Lung (tissue), 12 donors: ENCODE results near the gene FAM163B. TPM values are rescaled to one million over a fixed set of nuclear protein-coding genes. Genes with fewer than 3 reads are reported as not detected.

Source experiments
- ATAC-seq: fragments of 200-7000 bp; cut with Tn5 transposase; one replicate; pipeline ENCODE4 v1.9.1; 2020; ENCODE audit warnings: moderate number of reproducible peaks; ENCODE audit not compliant: insufficient read depth, low FRiP score
- DNase-seq, 3 donors: peaks; one replicate each; pipeline ENCODE4 v3.0.0-alpha.2; 2013 to 2017
- H3K27ac ChIP-seq, 2 donors: one replicate each; pipeline ENCODE4 v1.5.1; 2013; ENCODE audit warnings: mild to moderate bottlenecking in 2 of 2, moderate library complexity in 2 of 2, control low read depth in 1 of 2, inconsistent platforms in 1 of 2, low read depth in 1 of 2, low read length in 1 of 2
- H3K27me3 ChIP-seq, 3 donors: one replicate each; pipeline ENCODE4 v1.5.1; 2013; ENCODE audit warnings: low read length in 2 of 3; ENCODE audit not compliant: control insufficient read depth in 3 of 3, insufficient read depth in 3 of 3
- H3K36me3 ChIP-seq, 4 donors: one replicate each; pipeline ENCODE4 v1.5.1; 2013; ENCODE audit warnings: low read length in 4 of 4, mild to moderate bottlenecking in 1 of 4, moderate library complexity in 1 of 4; ENCODE audit not compliant: control insufficient read depth in 4 of 4, insufficient read depth in 4 of 4
- H3K4me1 ChIP-seq, 5 donors: one replicate each; pipeline ENCODE4 v1.5.1; 2013; ENCODE audit warnings: low read length in 5 of 5, mild to moderate bottlenecking in 2 of 5, moderate library complexity in 1 of 5; ENCODE audit not compliant: control insufficient read depth in 5 of 5, insufficient read depth in 5 of 5
- H3K4me3 ChIP-seq: one replicate; pipeline ENCODE4 v1.5.1; 2013; ENCODE audit warnings: mild to moderate bottlenecking, control low read depth, moderate library complexity
- H3K9ac ChIP-seq, 2 donors: one replicate each; pipeline ENCODE4 v1.5.1; 2013; ENCODE audit warnings: low read length in 2 of 2, control low read depth in 1 of 2; ENCODE audit not compliant: insufficient read depth in 1 of 2
- H3K9me3 ChIP-seq, 4 donors: one replicate each; pipeline ENCODE4 v1.5.1; 2013; ENCODE audit warnings: low read length in 3 of 4, mild to moderate bottlenecking in 1 of 4, moderate library complexity in 1 of 4; ENCODE audit not compliant: control insufficient read depth in 4 of 4, insufficient read depth in 3 of 4
- CTCF ChIP-seq: IDR thresholded peaks from 2 replicates; pipeline ENCODE4 v1.5.1; 2012; ENCODE audit warnings: mild to moderate bottlenecking; ENCODE audit errors: control extremely low read depth, extremely low read depth
- WGBS, 2 donors: extraction: QIAGEN DNeasy Blood & Tissue Kit; methylation state at CpG; one replicate each; pipeline ENCODE4 v1.1.7; 2013; 5-methylcytosine and 5-hydroxymethylcytosine counted together
- polyA plus RNA-seq, 2 donors: library from polyadenylated mRNA; stranded (reverse); fragments of 200-250 nt; gene quantifications; one replicate each; pipeline ENCODE4 v1.2.1, GENCODE V29; 2013
- total RNA-seq, 2 donors: library from RNA; depleted of rRNA in 1 of 2; stranded (reverse); fragments of >200 nt in 1 of 2; gene quantifications; one replicate each; pipeline ENCODE4 v1.2.1, GENCODE V29; 2014 to 2021
- donor health status: control.
- donor health status: control.
- donor health status: Bipolar disorder and iron deficiency.
- donor health status: healthy.
- donor health status: DM: yes; HTN: yes; CAD: no.

The FAM163B gene
- total and polyA plus RNA-seq, 4 donors = 0.10 to 0.51 (median 0.16) TPM; not detected in 1

GRCh38 chr9:133572821-133573361, 36.3 kb downstream of the FAM163B start:
- WGBS, 2 donors = 57 to 78% methylated on average over 15 of the region's 15 CpGs
- Histone ChIP-seq H3K4me3 (no peak overlapping the region), H3K27ac (no peak overlapping the region), H3K9me3 (no peaks in the 10 kb centered on the region), H3K9ac (no peak overlapping the region), H3K4me1 (peaks cover 0 to 50% (median 8%) of the 10 kb centered on the region in 5 donors), H3K27me3 (peaks cover 0 to 5% (median 0%) of the 10 kb centered on the region in 3 donors), H3K36me3 (peaks cover 0 to 4% (median 0%) of the 10 kb centered on the region in 4 donors)
- ATAC-seq (no peak), DNase-seq (peak; percentile 71 to 75 (median 75))
- TF ChIP-seq CTCF = no peak

GRCh38 chr9:133571896-133572595, 37.1 kb downstream of the FAM163B start:
- no peak overlapping the region for H3K27ac ChIP-seq
- H3K9me3 ChIP-seq = no peaks in the 10 kb centered on the region
- H3K4me1 ChIP-seq = peaks cover 0 to 47% (median 8%) of the 10 kb centered on the region in 5 donors
- DNase-seq = no peak
- WGBS, 2 donors = 91 to 93% methylated on average over 19 to 20 of the region's 20 CpGs
- peaks cover 0 to 4% (median 0%) of the 10 kb centered on the region in 4 donors for H3K36me3 ChIP-seq
- ATAC-seq = no peak
- no peaks in the 10 kb centered on the region for H3K27me3 ChIP-seq
- no peak for TF ChIP-seq CTCF
- H3K9ac ChIP-seq = no peak overlapping the region
- H3K4me3 ChIP-seq = no peak overlapping the region

GRCh38 chr9:133571391-133571890, 37.7 kb downstream of the FAM163B start:
- Histone ChIP-seq H3K4me1 (peaks cover 0 to 42% (median 8%) of the 10 kb centered on the region in 5 donors), H3K4me3 (no peak overlapping the region), H3K27me3 (no peaks in the 10 kb centered on the region), H3K27ac (no peak overlapping the region), H3K9me3 (no peaks in the 10 kb centered on the region), H3K36me3 (peaks cover 0 to 4% (median 0%) of the 10 kb centered on the region in 4 donors), H3K9ac (no peak overlapping the region)
- no peak for TF ChIP-seq CTCF
- WGBS, 2 donors = 56 to 85% methylated on average over 9 of the region's 9 CpGs
- no peak for ATAC-seq
- no peak for DNase-seq
